Naive thymus-derived CD4-positive, alpha-beta T cell (primary cell): ENCODE results near the gene TREH. TPM values are rescaled to one million over a fixed set of nuclear protein-coding genes. Genes with fewer than 3 reads are reported as not detected.
"Not testable (repeated sequence)": the region's sequence is repeated elsewhere in the genome, so short reads cannot be mapped to it uniquely, and the experiment has no call there.

Experiments used
- ATAC-seq: fragments of 150-1000 bp; cut with Tn5 transposase; 2 replicates; pipeline ENCODE4 v1.10.0; 2021; ENCODE audit warnings: mild to moderate bottlenecking, moderate library complexity
- CTCF ChIA-PET: fragments of 350-600 bp; sonication (Branson Sonifier 250); formaldehyde crosslinking; loops from one replicate; lab custom pipeline; 2021; ENCODE audit warnings: antibody characterized with exemption; lab: Charles Lee
- POLR2A ChIA-PET: fragments of 350-600 bp; sonication (Branson Sonifier 250); formaldehyde crosslinking; loops from one replicate; lab custom pipeline; 2021; ENCODE audit warnings: antibody characterized with exemption, inconsistent platforms; lab: Charles Lee
- DNase-seq, 9 donors: peaks; one replicate each; pipeline versions ENCODE4 v3.0.0 to v3.0.0-alpha.2; 2020 to 2022; ENCODE audit warnings: mixed read lengths in 1 of 9
- H3K27ac ChIP-seq: one replicate; pipeline ENCODE4 v1.7.0; 2013; ENCODE audit warnings: mild to moderate bottlenecking, low read depth, low read length, moderate library complexity
- H3K27me3 ChIP-seq, 2 donors: one replicate each; pipeline ENCODE4 v1.7.0; 2013; ENCODE audit warnings: low read length in 2 of 2, mild to moderate bottlenecking in 2 of 2, moderate library complexity in 2 of 2; ENCODE audit not compliant: control insufficient read depth in 2 of 2, insufficient read depth in 2 of 2
- H3K36me3 ChIP-seq, 3 experiments: 1 replicate in 2 of 3; 2 replicates in 1 of 3; pipeline ENCODE4 v1.7.0; 2013; ENCODE audit warnings: low read length in 3 of 3, mild to moderate bottlenecking in 3 of 3, moderate library complexity in 1 of 3; ENCODE audit not compliant: insufficient read depth in 3 of 3, control insufficient read depth in 2 of 3
- H3K4me1 ChIP-seq, 2 donors: one replicate each; pipeline ENCODE4 v1.7.0; 2013; ENCODE audit warnings: low read length in 2 of 2, mild to moderate bottlenecking in 2 of 2, moderate library complexity in 1 of 2; ENCODE audit not compliant: control insufficient read depth in 2 of 2, insufficient read depth in 2 of 2
- H3K4me3 ChIP-seq: 2 replicates; pipeline ENCODE4 v1.7.0; 2013; ENCODE audit warnings: mild to moderate bottlenecking, low read length
- H3K9me3 ChIP-seq, 3 experiments: 1 replicate in 2 of 3; 2 replicates in 1 of 3; pipeline ENCODE4 v1.7.0; 2013; ENCODE audit warnings: low read length in 3 of 3; ENCODE audit not compliant: control insufficient read depth in 2 of 3
- H3K27ac Mint-ChIP-seq, 9 donors: one replicate each; pipeline ENCODE4 v1.8.0; 2020 to 2022; ENCODE audit warnings: mixed read lengths in 9 of 9, mild to moderate bottlenecking in 8 of 9, moderate library complexity in 5 of 9, inconsistent platforms in 2 of 9
- H3K27me3 Mint-ChIP-seq, 5 donors: one replicate each; pipeline ENCODE4 v1.8.0; 2021 to 2022; ENCODE audit warnings: mixed read lengths in 5 of 5, mild to moderate bottlenecking in 1 of 5
- H3K36me3 Mint-ChIP-seq, 5 donors: one replicate each; pipeline ENCODE4 v1.8.0; 2020 to 2022; ENCODE audit warnings: mixed read lengths in 5 of 5, mild to moderate bottlenecking in 3 of 5, inconsistent platforms in 1 of 5
- H3K4me1 Mint-ChIP-seq, 7 donors: one replicate each; pipeline ENCODE4 v1.8.0; 2020 to 2022; ENCODE audit warnings: mixed read lengths in 7 of 7, mild to moderate bottlenecking in 3 of 7, inconsistent platforms in 1 of 7
- H3K4me3 Mint-ChIP-seq, 10 donors: one replicate each; pipeline ENCODE4 v1.8.0; 2020 to 2022; ENCODE audit warnings: mild to moderate bottlenecking in 10 of 10, mixed read lengths in 10 of 10, moderate library complexity in 6 of 10, inconsistent platforms in 2 of 10
- H3K9me3 Mint-ChIP-seq, 11 donors: one replicate each; pipeline ENCODE4 v1.8.0; 2020 to 2022; ENCODE audit warnings: mixed read lengths in 11 of 11, mild to moderate bottlenecking in 4 of 11, inconsistent platforms in 1 of 11, moderate library complexity in 1 of 11
- intact Hi-C, 2 donors: fragments of 100-400 bp; cut with micrococcal nuclease; formaldehyde crosslinking; loops; one replicate each; pipeline ENCODE4 v1.15.1; 2023
- polyA plus RNA-seq, 2 donors: library from polyadenylated mRNA; unstranded; fragments of 300-500 nt; fragmentation: Illumina TruSeq; gene quantifications; one replicate each; pipeline ENCODE4 v1.2.3, GENCODE V29; 2021
- total RNA-seq, 6 experiments: library from RNA in 5 of 6; stranded (reverse) in 5 of 6; gene quantifications; 1 replicate in 5 of 6; 2 replicates in 1 of 6; pipeline ENCODE4 v1.2.3 and lab custom pipeline; 2021 to 2026

Gene TREH, protein sequence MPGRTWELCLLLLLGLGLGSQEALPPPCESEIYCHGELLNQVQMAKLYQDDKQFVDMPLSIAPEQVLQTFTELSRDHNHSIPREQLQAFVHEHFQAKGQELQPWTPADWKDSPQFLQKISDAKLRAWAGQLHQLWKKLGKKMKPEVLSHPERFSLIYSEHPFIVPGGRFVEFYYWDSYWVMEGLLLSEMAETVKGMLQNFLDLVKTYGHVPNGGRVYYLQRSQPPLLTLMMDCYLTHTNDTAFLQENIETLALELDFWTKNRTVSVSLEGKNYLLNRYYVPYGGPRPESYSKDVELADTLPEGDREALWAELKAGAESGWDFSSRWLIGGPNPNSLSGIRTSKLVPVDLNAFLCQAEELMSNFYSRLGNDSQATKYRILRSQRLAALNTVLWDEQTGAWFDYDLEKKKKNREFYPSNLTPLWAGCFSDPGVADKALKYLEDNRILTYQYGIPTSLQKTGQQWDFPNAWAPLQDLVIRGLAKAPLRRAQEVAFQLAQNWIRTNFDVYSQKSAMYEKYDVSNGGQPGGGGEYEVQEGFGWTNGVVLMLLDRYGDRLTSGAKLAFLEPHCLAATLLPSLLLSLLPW
- total RNA-seq (not detected), polyA plus RNA-seq (not detected), total RNA-seq (lab: John Stamatoyannopoulos, UW) (not detected)

DNA sequence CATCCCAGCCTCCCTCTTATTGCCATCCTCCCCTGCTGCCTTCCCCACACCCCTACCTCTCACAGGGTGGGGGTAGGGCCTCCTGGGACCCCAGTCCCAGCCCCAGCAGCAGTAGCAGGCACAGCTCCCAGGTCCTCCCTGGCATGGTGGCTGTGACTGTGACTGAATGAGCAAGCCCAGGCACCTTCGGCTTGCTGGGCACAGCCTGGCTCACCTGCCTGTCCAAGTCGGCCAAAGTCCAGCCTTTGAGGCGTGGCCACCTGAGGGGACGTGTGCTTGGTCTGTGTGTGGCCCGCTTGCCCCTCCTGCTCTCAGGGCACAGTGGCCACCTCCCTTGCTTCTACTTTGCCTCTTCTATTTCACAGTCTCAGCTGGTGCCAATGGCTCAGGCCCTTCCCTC, at the start of gene TREH:
TREH (minus strand) TSS at position 168 of the 400 bp plus-strand sequence; CDS start at position 145, 23 bp downstream.
- Histone ChIP-seq H3K4me1 (no peaks in the 10 kb centered on the region), H3K27me3 (no peaks in the 10 kb centered on the region), H3K36me3 (no peaks in the 10 kb centered on the region), H3K9me3 (no peaks in the 10 kb centered on the region), H3K4me3 (no peak within 1 kb of the TSS), H3K27ac (no peak within 1 kb of the TSS)
- peaks cover 0 to 16% (median 2%) of the 10 kb centered on the region in 11 donors for H3K9me3 Mint-ChIP-seq
- H3K27ac Mint-ChIP-seq = no peak within 1 kb of the TSS
- POLR2A ChIA-PET = interaction anchor here (0.6 kb wide), 1 partner anchor 31 kb away, joined by 3 read pairs; no protein-coding TSS in a partner anchor
- H3K4me3 Mint-ChIP-seq = no peak within 1 kb of the TSS
- CTCF ChIA-PET = no interaction called here
- no peak for DNase-seq
- peaks cover 0 to 5% (median 0%) of the 10 kb centered on the region in 7 donors for H3K4me1 Mint-ChIP-seq
- intact Hi-C loops = no loop called here
- no peaks in the 10 kb centered on the region for H3K36me3 Mint-ChIP-seq
- no peak for ATAC-seq
- peaks cover 0 to 22% (median 0%) of the 10 kb centered on the region in 5 donors for H3K27me3 Mint-ChIP-seq

GRCh38 chr11:118728112-118728511, 48.7 kb upstream of the TREH start:
- DNase-seq, intact Hi-C loops, H3K36me3 ChIP-seq, H3K27ac ChIP-seq, H3K4me1 ChIP-seq, H3K4me3 ChIP-seq, ATAC-seq, H3K36me3 Mint-ChIP-seq, H3K4me3 Mint-ChIP-seq, H3K9me3 Mint-ChIP-seq, H3K27me3 ChIP-seq, H3K4me1 Mint-ChIP-seq, H3K27ac Mint-ChIP-seq, H3K9me3 ChIP-seq, POLR2A ChIA-PET: not testable (repeated sequence)
- CTCF ChIA-PET = interaction anchor here (1.5 kb wide), 1 partner anchor 31 kb away, joined by 4 read pairs; no protein-coding TSS in a partner anchor
- peaks cover 0 to 31% (median 5%) of the 10 kb centered on the region in 5 donors for H3K27me3 Mint-ChIP-seq

- peaks cover 0 to 31% (median 5%) of the 10 kb centered on the region in 5 donors for H3K27me3 Mint-ChIP-seq
- H3K27ac Mint-ChIP-seq, H3K36me3 Mint-ChIP-seq, ATAC-seq, H3K9me3 Mint-ChIP-seq, H3K4me3 Mint-ChIP-seq, intact Hi-C loops, H3K4me3 ChIP-seq, DNase-seq, H3K27me3 ChIP-seq, H3K4me1 ChIP-seq, H3K27ac ChIP-seq, POLR2A ChIA-PET, H3K9me3 ChIP-seq, H3K4me1 Mint-ChIP-seq, H3K36me3 ChIP-seq: not testable (repeated sequence)
- CTCF ChIA-PET = interaction anchor here (1.5 kb wide), 1 partner anchor 31 kb away, joined by 4 read pairs; no protein-coding TSS in a partner anchor
Observed at GRCh38 chr11:118727721-118728066, 48.2 kb upstream of the TREH start.

- H3K36me3 ChIP-seq, H3K9me3 ChIP-seq, POLR2A ChIA-PET, H3K9me3 Mint-ChIP-seq, H3K27ac Mint-ChIP-seq, H3K4me3 ChIP-seq, DNase-seq, H3K4me1 ChIP-seq, intact Hi-C loops, H3K4me1 Mint-ChIP-seq, H3K27ac ChIP-seq, CTCF ChIA-PET, ATAC-seq, H3K4me3 Mint-ChIP-seq, H3K36me3 Mint-ChIP-seq, H3K27me3 ChIP-seq: not testable (repeated sequence)
- H3K27me3 Mint-ChIP-seq = peaks cover 0 to 31% (median 5%) of the 10 kb centered on the region in 5 donors
Observed at GRCh38 chr11:118727001-118727720, 47.7 kb upstream of the TREH start.

DNA sequence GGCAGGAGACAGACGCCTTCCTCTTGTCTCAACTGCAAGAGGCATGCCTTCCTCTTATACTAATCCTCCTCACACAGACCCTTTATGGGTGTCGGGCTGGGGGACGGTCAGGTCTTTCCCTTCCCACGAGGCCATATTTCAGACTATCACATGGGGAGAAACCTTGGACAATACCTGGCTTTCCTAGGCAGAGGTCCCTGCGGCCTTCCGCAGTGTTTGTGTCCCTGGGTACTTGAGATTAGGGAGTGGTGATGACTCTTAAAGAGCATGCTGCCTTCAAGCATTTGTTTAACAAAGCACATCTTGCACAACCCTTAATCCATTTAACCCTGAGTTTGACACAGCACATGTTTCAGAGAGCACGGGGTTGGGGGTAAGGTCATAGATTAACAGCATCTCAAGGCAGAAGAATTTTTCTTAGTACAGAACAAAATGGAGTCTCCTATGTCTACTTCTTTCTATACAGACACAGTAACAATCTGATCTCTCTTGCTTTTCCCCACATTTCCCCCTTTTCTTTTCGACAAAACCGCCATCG, 42.1 kb upstream of the TREH start:
- H3K4me1 Mint-ChIP-seq, intact Hi-C loops: not testable (repeated sequence)

GRCh38 chr11:118720740-118721139, 41.3 kb upstream of the TREH start:
- not testable (repeated sequence) for ATAC-seq, H3K36me3 ChIP-seq

More for the DNA sequence above, 42.1 kb upstream of the TREH start:
- H3K27me3 ChIP-seq, H3K4me3 ChIP-seq, H3K9me3 ChIP-seq, H3K9me3 Mint-ChIP-seq, DNase-seq, H3K4me3 Mint-ChIP-seq, POLR2A ChIA-PET, ATAC-seq, H3K36me3 Mint-ChIP-seq, H3K36me3 ChIP-seq, H3K27ac Mint-ChIP-seq, H3K27ac ChIP-seq, H3K4me1 ChIP-seq: not testable (repeated sequence)
- peaks cover 0 to 15% (median 0%) of the 10 kb centered on the region in 5 donors for H3K27me3 Mint-ChIP-seq
- CTCF ChIA-PET = interaction anchor here (0.6 kb wide), 1 partner anchor 32 kb away, joined by 3 read pairs; no protein-coding TSS in a partner anchor

More at GRCh38 chr11:118720740-118721139, 41.3 kb upstream of the TREH start:
- H3K4me3 Mint-ChIP-seq, CTCF ChIA-PET, POLR2A ChIA-PET, H3K27ac Mint-ChIP-seq, H3K36me3 Mint-ChIP-seq, H3K4me3 ChIP-seq, DNase-seq, H3K9me3 Mint-ChIP-seq, intact Hi-C loops, H3K27me3 ChIP-seq, H3K27ac ChIP-seq, H3K4me1 ChIP-seq, H3K9me3 ChIP-seq: not testable (repeated sequence)
- peaks cover 0 to 11% (median 0%) of the 10 kb centered on the region in 5 donors for H3K27me3 Mint-ChIP-seq
- peaks cover 2 to 13% (median 3%) of the 10 kb centered on the region in 7 donors for H3K4me1 Mint-ChIP-seq
